NCI-H748 (cell line): Measurements from ENCODE around the gene ATG4C.
A peak's percentile ranks its signal among the peaks of the same experiment; 100 is the strongest.

Experiments
- DNase-seq: peaks from one replicate; lab custom pipeline; 2025; ENCODE audit not compliant: unreplicated experiment; lab: John Stamatoyannopoulos, UW

The ATG4C gene

GRCh38 chr1:62903522-62903921, 119.6 kb downstream of the ATG4C start:
- DNase-seq, result no peak

DNA sequence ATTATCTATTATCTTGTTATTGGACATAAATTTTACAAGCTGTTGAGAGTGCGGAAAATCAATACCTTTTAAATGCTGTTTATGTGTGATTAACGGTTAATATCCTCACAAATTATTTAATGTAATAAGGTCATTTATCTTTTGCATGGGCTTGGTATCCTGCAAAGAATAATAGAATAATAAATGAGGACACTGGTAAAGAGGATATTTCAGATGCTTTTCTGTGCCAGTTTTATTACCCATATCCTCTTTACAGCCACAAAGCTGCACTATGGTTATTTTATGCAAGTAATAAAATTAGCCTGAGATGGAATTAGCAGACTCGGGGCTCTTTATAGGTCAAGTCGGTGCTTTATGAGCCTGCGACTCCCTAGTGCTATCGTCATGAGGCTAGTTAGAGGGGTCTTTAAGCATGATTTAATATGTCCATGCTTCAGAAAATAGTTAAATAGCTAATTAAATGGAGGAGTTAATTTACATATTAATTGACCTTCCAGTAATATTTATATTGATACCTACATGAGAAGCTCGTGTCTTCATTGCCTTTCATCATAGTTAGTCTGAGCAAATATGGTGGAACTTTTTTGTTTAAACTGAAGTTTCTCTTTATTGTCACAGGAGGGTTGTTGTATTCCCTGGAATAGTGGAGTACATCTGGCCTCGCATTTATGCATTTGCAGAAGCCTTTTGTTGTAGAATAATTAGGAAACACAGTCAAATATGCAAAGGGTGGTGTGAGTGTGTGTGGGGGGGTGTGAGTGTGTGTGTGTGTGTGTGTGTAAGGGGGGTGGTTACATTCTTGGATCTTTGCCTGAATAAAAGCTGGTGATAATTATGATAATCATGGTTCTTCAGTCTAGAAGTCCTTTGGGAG, 120.3 kb downstream of the ATG4C start:
- no peak for DNase-seq

- peak; percentile 58 for DNase-seq
These were observed 120.9 kb downstream of the ATG4C start for GRCh38 chr1:62904856-62905225.

- DNase-seq, result peak; percentile 72
These were observed 121.4 kb downstream of the ATG4C start for GRCh38 chr1:62905309-62905708.

DNA sequence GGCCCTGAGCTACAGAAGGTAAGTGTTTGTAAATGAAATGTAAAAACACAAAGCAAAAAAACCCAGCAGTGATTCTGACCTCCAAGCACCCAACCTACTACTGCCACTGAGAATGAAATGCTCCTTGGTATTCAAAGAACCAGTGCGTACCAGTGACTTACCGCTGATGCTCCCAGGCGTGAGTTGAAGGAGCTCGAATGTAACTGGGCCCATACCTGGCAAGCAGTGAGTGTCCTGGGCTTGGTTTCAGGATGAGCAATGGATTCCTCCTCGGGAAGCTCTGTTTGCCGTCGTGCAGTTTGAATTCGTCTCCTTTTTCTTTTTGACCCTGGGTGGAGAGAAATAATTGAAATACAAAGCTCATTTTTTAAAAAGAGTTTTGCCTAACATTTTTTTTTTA, 121.9 kb downstream of the ATG4C start:
- no peak for DNase-seq

DNA sequence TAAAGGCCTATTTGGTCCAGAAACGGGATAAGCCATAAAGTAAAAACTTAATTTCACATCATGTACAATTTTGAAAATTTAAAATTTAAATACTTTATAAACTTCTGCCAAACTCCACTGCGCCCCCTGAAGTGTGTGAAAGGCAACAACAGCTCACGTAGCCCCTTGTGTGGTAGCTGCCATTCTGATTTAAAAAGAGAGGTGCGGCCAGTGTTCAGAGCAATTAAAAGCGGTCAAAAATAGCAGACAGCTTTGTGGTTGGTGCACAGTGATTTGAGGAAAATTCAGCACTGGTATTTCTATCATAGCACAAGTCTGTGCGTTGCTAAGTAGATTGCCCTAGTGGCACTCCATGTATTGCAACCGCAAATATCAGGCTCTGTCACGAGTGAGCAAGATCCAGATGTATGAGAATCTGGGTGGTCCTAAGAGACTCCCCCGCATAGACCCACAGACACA, 122.5 kb downstream of the ATG4C start:
- peak; percentile 8 for DNase-seq

- no peak for DNase-seq
These were observed 124.3 kb downstream of the ATG4C start for GRCh38 chr1:62908168-62908695.

DNA sequence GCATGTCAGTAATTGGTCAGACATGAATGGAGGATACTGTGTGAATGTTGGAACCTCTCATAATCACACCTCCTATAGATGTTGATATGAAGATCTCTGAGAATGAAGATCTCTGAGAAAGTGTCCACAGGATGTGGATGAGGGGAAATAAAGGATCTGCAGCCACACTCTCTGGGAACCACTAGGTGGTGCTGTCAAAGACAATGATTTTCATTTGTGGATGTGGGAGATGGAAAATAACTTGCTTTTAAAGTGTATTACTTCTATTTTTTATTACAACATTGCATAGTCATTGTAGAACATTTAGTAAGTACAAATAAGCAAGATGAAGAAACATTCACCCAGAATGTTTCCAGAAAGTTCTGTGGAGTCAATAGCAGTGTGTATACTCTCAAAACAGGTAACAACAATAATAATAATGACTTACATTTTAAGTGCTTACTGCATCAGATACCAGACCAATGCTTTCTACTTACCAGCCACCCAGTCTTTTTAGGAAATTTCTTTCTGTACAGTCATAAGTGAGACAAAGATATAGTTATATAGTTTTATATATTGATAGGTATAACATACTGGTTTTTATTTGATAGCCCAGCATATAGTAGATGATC, 128.2 kb downstream of the ATG4C start:
- peak; percentile 5 for DNase-seq
